Stomach smooth muscle (tissue), 2 donors: ENCODE measurements around the gene KIF13A.
"Not testable (repeated sequence)": the region's sequence is repeated elsewhere in the genome, so short reads cannot be mapped to it uniquely, and the experiment has no call there.

Experiments used
- H3K27ac ChIP-seq: one replicate; pipeline ENCODE4 v1.7.0; 2013; ENCODE audit warnings: mild to moderate bottlenecking, low read length, inconsistent platforms
- H3K27me3 ChIP-seq, 2 donors: one replicate each; pipeline ENCODE4 v1.7.0; 2013; ENCODE audit warnings: low read length in 2 of 2; ENCODE audit not compliant: insufficient read depth in 2 of 2, control insufficient read depth in 1 of 2
- H3K36me3 ChIP-seq, 2 donors: one replicate each; pipeline ENCODE4 v1.7.0; 2013; ENCODE audit warnings: low read length in 2 of 2; ENCODE audit not compliant: control insufficient read depth in 2 of 2, insufficient read depth in 2 of 2
- H3K4me1 ChIP-seq: one replicate; pipeline ENCODE4 v1.7.0; 2013; ENCODE audit warnings: low read length; ENCODE audit not compliant: control insufficient read depth, insufficient read depth
- H3K4me3 ChIP-seq, 2 donors: one replicate each; pipeline ENCODE4 v1.7.0; 2013; ENCODE audit warnings: low read length in 2 of 2
- H3K9ac ChIP-seq, 2 donors: one replicate each; pipeline ENCODE4 v1.7.0; 2013; ENCODE audit warnings: low read length in 2 of 2, mild to moderate bottlenecking in 1 of 2
- H3K9me3 ChIP-seq, 2 donors: one replicate each; pipeline ENCODE4 v1.7.0; 2013; ENCODE audit warnings: low read length in 2 of 2; ENCODE audit not compliant: control insufficient read depth in 2 of 2
- donor health status: healthy.
- donor health status: Pancreatic carcinoma.

The KIF13A gene

GRCh38 chr6:17912521-17912920, 74.9 kb downstream of the KIF13A start:
- Histone ChIP-seq H3K36me3 (no peaks in the 10 kb centered on the region), H3K27me3 (no peaks in the 10 kb centered on the region), H3K27ac (no peak overlapping the region), H3K4me3 (no peak overlapping the region), H3K4me1 (peaks cover 9% of the 10 kb centered on the region), H3K9ac (no peak overlapping the region), H3K9me3 (no peaks in the 10 kb centered on the region)

DNA sequence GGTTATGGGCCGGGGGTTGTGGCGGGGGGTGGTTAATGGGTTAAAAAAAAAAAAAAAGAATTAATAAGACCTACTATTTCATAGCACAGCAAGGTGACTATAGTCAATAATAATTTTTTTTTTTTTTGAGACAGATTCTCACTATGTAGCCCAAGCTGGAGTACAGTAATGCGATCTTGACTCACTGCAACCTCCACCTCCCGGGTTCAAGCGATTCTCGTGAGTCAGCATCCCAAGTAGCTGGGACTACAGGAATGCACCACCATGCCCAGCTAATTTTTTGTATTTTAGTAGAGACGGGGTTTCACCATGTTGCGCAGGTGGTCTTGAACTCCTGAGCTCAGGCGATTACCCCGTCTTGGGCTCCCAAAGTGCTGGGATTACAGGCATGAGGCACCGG, 75.8 kb downstream of the KIF13A start:
- H3K27ac ChIP-seq, H3K27me3 ChIP-seq, H3K9me3 ChIP-seq, H3K4me3 ChIP-seq, H3K9ac ChIP-seq, H3K36me3 ChIP-seq: not testable (repeated sequence)
- H3K4me1 ChIP-seq: peaks cover 11% of the 10 kb centered on the region

GRCh38 chr6:17910189-17910588, 77.2 kb downstream of the KIF13A start:
- H3K4me3 ChIP-seq: no peak overlapping the region
- no peaks in the 10 kb centered on the region for H3K9me3 ChIP-seq
- no peak overlapping the region for H3K9ac ChIP-seq
- no peaks in the 10 kb centered on the region for H3K27me3 ChIP-seq
- peaks cover 11% of the 10 kb centered on the region for H3K4me1 ChIP-seq
- H3K36me3 ChIP-seq: no peaks in the 10 kb centered on the region
- H3K27ac ChIP-seq: no peak overlapping the region

DNA sequence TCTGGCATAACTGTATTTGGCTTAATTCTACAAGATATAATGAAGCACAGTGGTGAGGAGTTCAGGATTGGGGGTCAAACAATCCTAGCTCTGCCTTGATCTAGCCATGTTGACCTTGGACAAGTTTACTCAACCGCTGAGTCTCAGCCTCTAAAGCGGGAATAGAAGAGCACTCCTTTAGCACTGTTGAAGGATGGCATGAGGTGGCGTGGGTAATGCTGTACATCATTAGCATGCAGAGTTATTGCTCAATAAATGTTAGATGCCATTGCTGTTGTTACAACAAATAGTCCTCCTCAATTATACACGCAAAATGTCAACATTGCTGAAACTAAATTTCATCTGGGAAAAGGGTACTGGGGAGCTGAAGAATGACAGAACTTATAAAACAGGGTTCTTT, 78.6 kb downstream of the KIF13A start:
- H3K4me3 ChIP-seq: no peak overlapping the region
- H3K27ac ChIP-seq: no peak overlapping the region
- no peaks in the 10 kb centered on the region for H3K27me3 ChIP-seq
- H3K4me1 ChIP-seq: peaks cover 15% of the 10 kb centered on the region
- no peaks in the 10 kb centered on the region for H3K36me3 ChIP-seq
- no peak overlapping the region for H3K9ac ChIP-seq
- no peaks in the 10 kb centered on the region for H3K9me3 ChIP-seq

DNA sequence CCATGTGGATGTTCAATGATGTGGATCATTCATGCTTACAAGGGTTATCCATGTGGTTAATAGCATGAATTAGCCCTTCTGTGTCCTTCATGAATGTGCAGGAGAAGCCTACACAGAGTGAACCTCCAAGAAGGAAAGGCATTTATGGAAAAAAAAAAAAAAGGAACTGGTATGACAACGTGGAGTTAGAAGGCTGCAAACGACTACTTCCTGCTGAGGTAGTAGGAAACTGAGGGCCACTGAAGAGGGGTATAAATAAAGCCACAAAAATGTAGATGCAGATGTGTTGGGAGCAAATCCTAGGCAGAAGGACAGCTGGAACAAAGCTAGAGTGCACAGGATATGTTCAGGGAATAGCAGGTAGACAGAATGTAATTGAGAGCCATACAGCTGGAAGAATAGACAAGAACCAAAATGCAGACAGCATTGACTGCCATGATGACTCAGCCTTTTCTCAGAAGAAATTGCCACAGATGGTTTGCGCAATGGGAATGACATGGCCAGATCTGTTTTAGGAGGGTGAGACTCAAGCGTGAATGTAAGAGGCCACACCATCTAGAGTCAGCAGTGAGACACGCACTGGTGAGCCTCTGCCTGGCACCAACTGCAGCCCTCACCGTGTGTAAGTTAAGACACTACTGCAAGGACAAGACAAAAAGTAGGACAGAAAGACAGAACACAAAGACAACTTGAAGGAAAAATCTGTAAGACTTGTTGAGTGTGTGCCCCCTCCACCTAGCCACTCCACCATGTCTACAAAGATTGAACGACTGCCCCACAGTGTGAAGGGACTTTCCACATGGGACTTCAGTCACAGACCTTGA, 79.8 kb downstream of the KIF13A start:
- H3K9ac ChIP-seq: no peak overlapping the region
- H3K27ac ChIP-seq: no peak overlapping the region
- H3K4me1 ChIP-seq: peaks cover 12% of the 10 kb centered on the region
- peak overlapping the region in 1 of 2 donors; percentile 8 for H3K4me3 ChIP-seq
- no peaks in the 10 kb centered on the region for H3K27me3 ChIP-seq
- no peaks in the 10 kb centered on the region for H3K9me3 ChIP-seq
- no peaks in the 10 kb centered on the region for H3K36me3 ChIP-seq

- H3K36me3 ChIP-seq: no peaks in the 10 kb centered on the region
- H3K4me1 ChIP-seq: peaks cover 8% of the 10 kb centered on the region
- no peaks in the 10 kb centered on the region for H3K27me3 ChIP-seq
- H3K4me3 ChIP-seq: no peak overlapping the region
- no peak overlapping the region for H3K9ac ChIP-seq
- no peaks in the 10 kb centered on the region for H3K9me3 ChIP-seq
- no peak overlapping the region for H3K27ac ChIP-seq
These were observed 81.5 kb downstream of the KIF13A start for GRCh38 chr6:17905611-17906592.

DNA sequence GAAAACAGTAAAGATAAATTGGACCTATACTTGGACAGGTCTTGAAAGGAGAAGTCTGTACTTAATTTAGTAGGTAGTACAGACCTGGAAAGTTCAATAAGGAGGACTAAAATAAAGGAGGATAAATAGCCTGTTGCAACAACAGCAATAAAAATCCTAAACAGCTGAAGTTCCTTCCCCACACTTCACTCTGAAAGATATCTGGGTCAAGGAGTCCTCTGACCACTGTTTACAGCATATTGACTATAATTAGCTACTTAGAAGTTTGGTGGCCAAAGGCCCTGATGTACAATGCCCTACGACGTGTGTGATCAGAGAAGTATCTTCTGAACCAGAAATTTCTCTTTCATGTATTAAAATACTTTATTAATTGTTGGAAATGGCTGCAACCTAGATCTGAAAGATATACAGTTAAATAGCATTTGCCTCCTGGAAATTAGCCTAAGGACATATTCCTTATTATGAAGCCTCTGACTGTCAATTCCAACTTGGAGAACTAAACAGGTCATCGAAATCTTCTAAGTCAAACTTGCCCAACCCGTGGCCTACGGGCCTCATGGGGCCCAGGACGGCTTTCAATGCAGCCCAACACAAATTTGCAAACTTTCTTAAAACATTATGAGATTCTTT, 82.8 kb downstream of the KIF13A start:
- H3K27me3 ChIP-seq: no peaks in the 10 kb centered on the region
- H3K27ac ChIP-seq: no peak overlapping the region
- no peak overlapping the region for H3K9ac ChIP-seq
- H3K4me3 ChIP-seq: no peak overlapping the region
- no peaks in the 10 kb centered on the region for H3K36me3 ChIP-seq
- H3K9me3 ChIP-seq: no peaks in the 10 kb centered on the region
- H3K4me1 ChIP-seq: peaks cover 8% of the 10 kb centered on the region

DNA sequence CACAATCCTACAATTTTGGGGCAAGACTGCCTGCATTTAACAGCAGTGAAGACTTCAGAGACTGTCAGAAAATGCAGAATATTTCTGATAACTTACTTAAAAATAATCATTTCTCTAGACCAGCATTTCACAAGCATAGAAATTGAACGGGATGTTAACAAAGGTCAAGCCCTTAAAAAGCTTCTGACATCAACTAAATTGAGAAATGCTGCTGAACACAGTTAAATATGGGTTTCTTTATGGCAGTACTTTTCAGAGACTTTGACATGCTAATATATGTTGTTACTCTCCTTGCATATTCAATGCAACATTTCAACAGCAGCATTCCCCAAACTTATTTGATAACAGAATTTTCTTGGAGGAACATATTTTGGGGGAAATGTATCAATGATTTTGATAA, 84.5 kb downstream of the KIF13A start:
- Histone ChIP-seq H3K36me3 (no peaks in the 10 kb centered on the region), H3K27ac (no peak overlapping the region), H3K4me1 (peaks cover 8% of the 10 kb centered on the region), H3K4me3 (no peak overlapping the region), H3K9ac (no peak overlapping the region), H3K9me3 (no peaks in the 10 kb centered on the region), H3K27me3 (no peaks in the 10 kb centered on the region)

DNA sequence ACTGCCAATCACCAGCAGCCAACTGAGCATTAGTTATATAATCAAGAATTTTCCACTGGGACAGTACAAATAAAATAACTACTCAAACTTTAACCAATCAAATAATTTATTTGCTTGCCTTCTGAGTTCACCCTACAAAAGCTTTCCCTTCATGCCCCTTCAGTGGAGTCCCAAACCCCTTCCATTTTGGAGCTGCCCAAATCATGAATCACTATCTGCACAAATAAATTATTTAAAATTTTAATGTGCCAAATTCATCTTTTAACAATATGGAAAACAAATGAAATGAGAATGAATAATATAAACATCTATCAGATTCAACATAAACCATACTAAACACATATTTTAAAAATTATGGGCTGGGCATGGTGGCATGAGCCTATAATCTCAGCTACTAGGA, 85.9 kb downstream of the KIF13A start:
- no peak overlapping the region for H3K9ac ChIP-seq
- H3K4me3 ChIP-seq: no peak overlapping the region
- no peaks in the 10 kb centered on the region for H3K9me3 ChIP-seq
- H3K4me1 ChIP-seq: peaks cover 4% of the 10 kb centered on the region
- H3K36me3 ChIP-seq: peaks cover 0 to 7% of the 10 kb centered on the region in 2 donors
- H3K27me3 ChIP-seq: no peaks in the 10 kb centered on the region
- no peak overlapping the region for H3K27ac ChIP-seq

DNA sequence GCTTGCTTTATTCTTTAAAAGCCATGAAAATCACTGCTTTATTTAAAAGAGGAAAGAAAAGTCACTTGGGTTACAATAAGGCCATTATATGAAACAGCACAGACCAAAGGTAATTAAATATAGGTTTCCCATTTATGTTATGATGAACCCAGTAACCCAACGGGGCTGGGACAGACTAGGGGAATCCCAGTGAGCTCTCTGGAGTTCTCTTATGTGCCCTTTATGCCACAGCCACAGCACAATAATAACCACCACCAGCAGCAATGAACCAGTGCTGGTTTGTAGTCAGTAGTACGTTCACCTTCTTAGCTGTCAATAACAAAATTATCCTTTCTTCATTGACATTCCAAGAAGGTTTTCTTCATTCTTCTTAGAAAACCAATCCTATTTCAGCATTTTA, 87.4 kb downstream of the KIF13A start:
- H3K9me3 ChIP-seq: peaks cover 5 to 6% of the 10 kb centered on the region in 2 donors
- no peak overlapping the region for H3K9ac ChIP-seq
- no peak overlapping the region for H3K27ac ChIP-seq
- no peaks in the 10 kb centered on the region for H3K27me3 ChIP-seq
- no peak overlapping the region for H3K4me3 ChIP-seq
- H3K4me1 ChIP-seq: peaks cover 4% of the 10 kb centered on the region
- H3K36me3 ChIP-seq: peaks cover 0 to 12% of the 10 kb centered on the region in 2 donors
